ENCODE results near the gene CEP57L1. TPM values are rescaled to one million over a fixed set of nuclear protein-coding genes. Genes with fewer than 3 reads are reported as not detected.

CEP57L1 gene
- polyA plus RNA-seq, 2 donors: 3.1 to 4.8 TPM

DNA sequence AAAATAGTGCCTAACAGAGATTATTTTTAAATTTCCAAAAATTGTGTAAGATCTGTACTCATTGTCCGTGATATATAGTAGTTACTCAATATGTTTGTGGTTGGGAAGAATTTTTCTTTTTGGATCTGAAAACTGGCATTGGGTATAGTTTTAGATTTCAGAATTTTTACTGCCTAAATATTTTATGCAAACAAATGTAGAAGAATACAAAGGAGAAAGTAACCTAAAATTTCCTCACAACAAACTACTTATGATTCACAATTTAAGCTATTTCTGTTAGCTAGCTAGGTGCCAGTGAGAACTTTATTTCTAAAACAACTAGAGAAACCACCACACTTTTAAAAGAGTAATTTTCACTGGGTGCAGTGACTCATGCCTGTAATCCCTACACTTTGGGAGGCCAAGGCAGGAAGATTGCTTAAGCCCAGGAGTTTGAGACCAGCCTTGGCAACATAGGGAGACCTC, 39.5 kb upstream of the CEP57L1 start:
- 80 to 94% methylated on average over 1 of the region's 1 CpG for WGBS, 2 donors
- Histone ChIP-seq H3K27me3 (ENCODE audit: control insufficient read depth in 1 of 2, insufficient read depth in 2 of 2, low read length in 2 of 2) (no peaks in the 10 kb centered on the region), H3K9me3 (ENCODE audit: control insufficient read depth in 2 of 2, insufficient read depth in 1 of 2, low read depth in 1 of 2, low read length in 1 of 2) (no peaks in the 10 kb centered on the region), H3K36me3 (ENCODE audit: control insufficient read depth in 2 of 2, insufficient read depth in 2 of 2, low read length in 1 of 2) (no peaks in the 10 kb centered on the region), H3K4me3 (ENCODE audit: low read depth in 1 of 2, low read length in 2 of 2) (no peak overlapping the region), H3K27ac (ENCODE audit: low read depth in 2 of 2, low read length in 1 of 2) (no peak overlapping the region), H3K4me1 (ENCODE audit: control insufficient read depth in 2 of 2, insufficient read depth in 2 of 2, low read length in 1 of 2) (no peaks in the 10 kb centered on the region)

DNA sequence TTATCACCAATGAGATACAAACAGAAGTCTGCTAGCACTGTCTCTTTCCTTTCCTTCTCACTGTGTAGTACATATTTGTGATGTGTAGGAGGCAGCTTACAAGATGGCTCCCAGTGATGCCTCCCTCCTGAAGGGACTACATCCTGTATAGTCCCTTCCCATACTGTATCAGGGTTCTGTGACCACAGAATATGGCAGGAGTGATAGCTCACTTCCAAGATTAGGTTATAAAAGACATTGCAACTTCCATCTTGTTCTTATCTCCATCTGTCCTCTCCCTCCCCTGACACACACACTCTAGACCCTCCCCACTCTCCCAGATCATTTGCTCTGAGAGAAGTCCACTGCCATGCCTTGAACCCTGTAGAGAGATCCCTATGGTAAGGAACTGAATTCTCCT, 38.6 kb upstream of the CEP57L1 start:
- Histone ChIP-seq H3K36me3 (ENCODE audit: control insufficient read depth in 2 of 2, insufficient read depth in 2 of 2, low read length in 1 of 2) (no peaks in the 10 kb centered on the region), H3K4me3 (ENCODE audit: low read depth in 1 of 2, low read length in 2 of 2) (no peak overlapping the region), H3K4me1 (ENCODE audit: control insufficient read depth in 2 of 2, insufficient read depth in 2 of 2, low read length in 1 of 2) (no peaks in the 10 kb centered on the region), H3K27me3 (ENCODE audit: control insufficient read depth in 1 of 2, insufficient read depth in 2 of 2, low read length in 2 of 2) (no peaks in the 10 kb centered on the region), H3K27ac (ENCODE audit: low read depth in 2 of 2, low read length in 1 of 2) (no peak overlapping the region), H3K9me3 (ENCODE audit: control insufficient read depth in 2 of 2, insufficient read depth in 1 of 2, low read depth in 1 of 2, low read length in 1 of 2) (no peaks in the 10 kb centered on the region)

DNA sequence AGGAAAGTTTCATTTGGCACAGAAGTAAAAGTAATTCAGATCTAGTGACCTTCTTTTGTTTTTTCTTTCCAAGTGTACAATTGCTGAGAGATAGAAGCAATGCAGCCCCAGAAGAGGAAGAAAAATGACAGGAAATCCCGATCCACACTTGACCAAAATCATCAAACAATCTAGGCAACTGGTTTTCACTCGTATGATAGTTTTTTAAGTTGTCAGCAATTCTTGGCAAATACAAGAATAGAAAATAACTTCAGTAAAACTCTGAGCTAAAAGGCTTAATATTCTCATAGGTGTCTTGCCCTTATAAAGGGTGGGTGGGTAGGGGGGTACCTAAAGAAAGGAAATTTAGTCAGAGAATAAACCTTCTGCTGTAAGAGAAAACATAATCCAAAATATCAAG, 36.7 kb upstream of the CEP57L1 start:
- WGBS, 2 donors: 57 to 63% methylated on average over 2 of the region's 2 CpGs
- Histone ChIP-seq H3K4me1 (ENCODE audit: control insufficient read depth in 2 of 2, insufficient read depth in 2 of 2, low read length in 1 of 2) (no peaks in the 10 kb centered on the region), H3K27ac (ENCODE audit: low read depth in 2 of 2, low read length in 1 of 2) (no peak overlapping the region), H3K36me3 (ENCODE audit: control insufficient read depth in 2 of 2, insufficient read depth in 2 of 2, low read length in 1 of 2) (no peaks in the 10 kb centered on the region), H3K4me3 (ENCODE audit: low read depth in 1 of 2, low read length in 2 of 2) (no peak overlapping the region), H3K27me3 (ENCODE audit: control insufficient read depth in 1 of 2, insufficient read depth in 2 of 2, low read length in 2 of 2) (no peaks in the 10 kb centered on the region), H3K9me3 (ENCODE audit: control insufficient read depth in 2 of 2, insufficient read depth in 1 of 2, low read depth in 1 of 2, low read length in 1 of 2) (no peaks in the 10 kb centered on the region)

DNA sequence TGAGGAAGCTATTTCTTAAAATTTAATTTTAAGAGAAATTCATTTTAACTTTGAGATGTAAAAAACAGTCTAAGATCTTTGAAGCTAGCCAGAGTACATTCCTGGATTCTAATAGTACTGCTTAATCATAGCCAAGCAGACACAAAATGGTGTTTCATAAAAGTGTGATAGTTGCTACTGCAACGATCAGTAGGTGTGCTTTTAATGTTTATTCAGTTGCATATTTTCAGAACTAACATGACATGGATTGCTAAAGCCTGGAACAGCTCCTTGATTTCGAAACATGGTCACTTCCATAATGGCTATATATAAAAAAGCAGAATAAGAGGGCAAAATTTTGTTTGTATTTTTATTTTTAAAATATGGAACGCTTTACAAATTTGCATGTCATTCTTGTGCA, 36.2 kb upstream of the CEP57L1 start:
- 52 to 64% methylated on average over 3 of the region's 3 CpGs for WGBS, 2 donors
- H3K27me3 ChIP-seq (ENCODE audit: control insufficient read depth in 1 of 2, insufficient read depth in 2 of 2, low read length in 2 of 2): no peaks in the 10 kb centered on the region
- no peaks in the 10 kb centered on the region for H3K4me1 ChIP-seq (ENCODE audit: control insufficient read depth in 2 of 2, insufficient read depth in 2 of 2, low read length in 1 of 2)
- no peaks in the 10 kb centered on the region for H3K9me3 ChIP-seq (ENCODE audit: control insufficient read depth in 2 of 2, insufficient read depth in 1 of 2, low read depth in 1 of 2, low read length in 1 of 2)
- no peak overlapping the region for H3K27ac ChIP-seq (ENCODE audit: low read depth in 2 of 2, low read length in 1 of 2)
- H3K36me3 ChIP-seq (ENCODE audit: control insufficient read depth in 2 of 2, insufficient read depth in 2 of 2, low read length in 1 of 2): no peaks in the 10 kb centered on the region
- no peak overlapping the region for H3K4me3 ChIP-seq (ENCODE audit: low read depth in 1 of 2, low read length in 2 of 2)

DNA sequence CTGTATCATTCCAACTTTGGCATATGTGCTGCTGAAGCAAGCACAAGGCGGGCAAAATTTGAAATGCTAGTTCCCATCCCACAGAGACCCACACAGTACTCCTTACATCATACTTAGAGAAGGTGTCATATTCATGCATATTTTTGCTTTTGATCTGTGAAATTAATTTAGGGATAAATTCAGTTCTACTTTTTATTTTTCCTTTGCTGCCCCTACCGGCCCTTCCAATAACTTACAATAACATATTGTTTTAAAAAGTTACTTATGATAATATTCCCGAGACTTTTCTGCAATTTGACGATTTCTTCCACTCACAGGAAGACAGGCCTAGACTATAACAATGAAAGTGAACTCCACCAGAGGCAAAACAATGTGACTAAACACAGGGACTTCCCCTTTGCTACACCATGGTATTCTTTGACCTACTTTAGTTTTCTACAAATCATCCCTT, 35.7 kb upstream of the CEP57L1 start:
- no peak overlapping the region for H3K4me3 ChIP-seq (ENCODE audit: low read depth in 1 of 2, low read length in 2 of 2)
- H3K4me1 ChIP-seq (ENCODE audit: control insufficient read depth in 2 of 2, insufficient read depth in 2 of 2, low read length in 1 of 2): no peaks in the 10 kb centered on the region
- no peaks in the 10 kb centered on the region for H3K9me3 ChIP-seq (ENCODE audit: control insufficient read depth in 2 of 2, insufficient read depth in 1 of 2, low read depth in 1 of 2, low read length in 1 of 2)
- no peak overlapping the region for H3K27ac ChIP-seq (ENCODE audit: low read depth in 2 of 2, low read length in 1 of 2)
- no peaks in the 10 kb centered on the region for H3K27me3 ChIP-seq (ENCODE audit: control insufficient read depth in 1 of 2, insufficient read depth in 2 of 2, low read length in 2 of 2)
- H3K36me3 ChIP-seq (ENCODE audit: control insufficient read depth in 2 of 2, insufficient read depth in 2 of 2, low read length in 1 of 2): no peaks in the 10 kb centered on the region
- 45 to 46% methylated on average over 4 of the region's 4 CpGs for WGBS, 2 donors

DNA sequence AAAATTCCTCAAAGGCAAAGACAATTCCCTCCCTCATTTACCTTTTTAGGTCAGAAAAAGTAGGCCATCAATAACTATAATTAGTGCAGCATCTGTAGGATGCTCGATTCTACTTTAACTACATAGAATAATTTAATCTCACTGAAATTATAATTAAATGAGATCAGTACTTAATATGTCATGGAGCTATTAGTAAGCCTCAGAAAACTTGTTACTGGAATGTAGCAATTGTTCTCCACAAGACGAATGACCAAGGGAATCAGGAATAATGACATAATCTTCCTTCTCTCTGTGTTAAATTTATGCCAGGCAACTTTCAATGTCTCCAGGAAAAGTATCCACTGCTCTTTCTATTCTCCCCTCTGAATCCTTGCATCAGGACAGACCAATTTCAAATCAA, 34.7 kb upstream of the CEP57L1 start:
- Histone ChIP-seq H3K27me3 (ENCODE audit: control insufficient read depth in 1 of 2, insufficient read depth in 2 of 2, low read length in 2 of 2) (no peaks in the 10 kb centered on the region), H3K36me3 (ENCODE audit: control insufficient read depth in 2 of 2, insufficient read depth in 2 of 2, low read length in 1 of 2) (no peaks in the 10 kb centered on the region), H3K9me3 (ENCODE audit: control insufficient read depth in 2 of 2, insufficient read depth in 1 of 2, low read depth in 1 of 2, low read length in 1 of 2) (no peaks in the 10 kb centered on the region), H3K27ac (ENCODE audit: low read depth in 2 of 2, low read length in 1 of 2) (no peak overlapping the region), H3K4me1 (ENCODE audit: control insufficient read depth in 2 of 2, insufficient read depth in 2 of 2, low read length in 1 of 2) (no peaks in the 10 kb centered on the region), H3K4me3 (ENCODE audit: low read depth in 1 of 2, low read length in 2 of 2) (no peak overlapping the region)
- 59 to 62% methylated on average over 2 of the region's 2 CpGs for WGBS, 2 donors

DNA sequence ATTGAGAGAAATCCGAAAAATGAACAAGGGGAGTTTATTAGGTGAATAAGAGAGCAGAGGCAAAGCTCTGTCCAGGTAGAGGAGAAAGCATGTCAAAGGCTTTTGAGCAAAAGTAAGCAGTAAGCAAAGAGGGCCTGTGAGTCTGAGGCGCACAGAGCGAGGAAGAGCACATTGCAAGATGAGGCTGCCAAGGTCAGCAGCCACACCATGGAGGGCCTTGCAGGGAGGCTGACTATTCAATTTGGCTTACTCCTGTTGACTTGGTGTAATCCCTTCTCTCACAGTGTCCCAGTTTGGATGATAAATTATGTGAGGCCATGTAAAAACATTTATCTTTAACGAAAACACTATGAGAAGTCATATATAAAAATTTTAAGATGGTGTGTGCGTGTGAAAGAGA, 33.1 kb upstream of the CEP57L1 start:
- no peak overlapping the region for H3K27ac ChIP-seq (ENCODE audit: low read depth in 2 of 2, low read length in 1 of 2)
- H3K36me3 ChIP-seq (ENCODE audit: control insufficient read depth in 2 of 2, insufficient read depth in 2 of 2, low read length in 1 of 2): no peaks in the 10 kb centered on the region
- 81 to 90% methylated on average over 5 of the region's 5 CpGs for WGBS, 2 donors
- H3K9me3 ChIP-seq (ENCODE audit: control insufficient read depth in 2 of 2, insufficient read depth in 1 of 2, low read depth in 1 of 2, low read length in 1 of 2): no peaks in the 10 kb centered on the region
- H3K4me1 ChIP-seq (ENCODE audit: control insufficient read depth in 2 of 2, insufficient read depth in 2 of 2, low read length in 1 of 2): no peaks in the 10 kb centered on the region
- no peak overlapping the region for H3K4me3 ChIP-seq (ENCODE audit: low read depth in 1 of 2, low read length in 2 of 2)
- no peaks in the 10 kb centered on the region for H3K27me3 ChIP-seq (ENCODE audit: control insufficient read depth in 1 of 2, insufficient read depth in 2 of 2, low read length in 2 of 2)

DNA sequence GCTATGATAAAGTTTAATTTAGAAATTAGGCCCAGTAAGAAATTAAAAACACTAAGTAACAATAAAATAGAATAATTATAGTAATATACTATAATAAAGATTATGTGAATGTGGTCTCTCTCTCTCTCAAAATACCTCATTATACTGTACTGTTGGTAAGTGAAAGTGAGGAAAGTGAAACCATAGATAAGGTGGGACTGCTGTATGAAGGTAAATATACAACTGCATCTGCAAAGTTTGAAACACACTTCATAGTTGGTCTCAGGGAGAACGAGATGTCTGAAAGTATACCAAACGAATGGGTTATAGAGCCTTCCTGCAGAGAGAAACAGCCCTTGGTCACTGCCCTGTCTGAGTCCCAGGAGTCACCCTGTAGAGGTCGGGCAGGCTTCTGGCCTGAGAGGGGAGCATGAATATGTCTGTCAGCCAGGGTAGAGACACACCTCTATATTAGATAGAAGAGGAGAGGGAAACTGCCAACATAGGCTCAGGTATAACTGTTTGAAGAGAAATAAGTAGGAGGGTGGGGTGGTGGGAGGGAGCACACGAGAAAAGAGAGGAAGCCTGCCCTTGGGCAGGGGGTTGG, 32.4 kb upstream of the CEP57L1 start:
- H3K36me3 ChIP-seq (ENCODE audit: control insufficient read depth in 2 of 2, insufficient read depth in 2 of 2, low read length in 1 of 2): no peaks in the 10 kb centered on the region
- H3K9me3 ChIP-seq (ENCODE audit: control insufficient read depth in 2 of 2, insufficient read depth in 1 of 2, low read depth in 1 of 2, low read length in 1 of 2): no peaks in the 10 kb centered on the region
- H3K27ac ChIP-seq (ENCODE audit: low read depth in 2 of 2, low read length in 1 of 2): no peak overlapping the region
- 85 to 92% methylated on average over 4 of the region's 4 CpGs for WGBS, 2 donors
- H3K4me1 ChIP-seq (ENCODE audit: control insufficient read depth in 2 of 2, insufficient read depth in 2 of 2, low read length in 1 of 2): no peaks in the 10 kb centered on the region
- H3K4me3 ChIP-seq (ENCODE audit: low read depth in 1 of 2, low read length in 2 of 2): no peak overlapping the region
- H3K27me3 ChIP-seq (ENCODE audit: control insufficient read depth in 1 of 2, insufficient read depth in 2 of 2, low read length in 2 of 2): no peaks in the 10 kb centered on the region

DNA sequence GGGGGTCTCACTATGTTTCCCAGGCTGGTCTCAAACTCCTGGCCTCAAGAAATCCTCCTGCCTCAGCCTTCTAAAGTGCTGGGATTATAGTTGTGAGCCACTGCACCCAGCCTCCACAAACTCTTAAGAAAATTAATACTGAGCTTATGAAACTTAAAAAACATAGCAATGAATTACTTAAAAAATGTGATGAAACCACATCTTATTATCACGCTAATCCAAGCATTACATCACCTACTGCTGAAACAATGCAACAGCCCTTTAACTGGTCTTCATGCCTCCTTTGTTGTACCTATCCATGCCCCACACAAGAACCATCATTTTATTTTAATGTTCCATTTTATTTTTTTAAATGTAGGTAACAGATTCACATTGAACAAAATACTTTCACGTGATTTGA, 25.6 kb upstream of the CEP57L1 start:
- Histone ChIP-seq H3K27me3 (ENCODE audit: control insufficient read depth in 1 of 2, insufficient read depth in 2 of 2, low read length in 2 of 2) (no peaks in the 10 kb centered on the region), H3K27ac (ENCODE audit: low read depth in 2 of 2, low read length in 1 of 2) (no peak overlapping the region), H3K4me3 (ENCODE audit: low read depth in 1 of 2, low read length in 2 of 2) (no peak overlapping the region), H3K36me3 (ENCODE audit: control insufficient read depth in 2 of 2, insufficient read depth in 2 of 2, low read length in 1 of 2) (no peaks in the 10 kb centered on the region), H3K9me3 (ENCODE audit: control insufficient read depth in 2 of 2, insufficient read depth in 1 of 2, low read depth in 1 of 2, low read length in 1 of 2) (no peaks in the 10 kb centered on the region), H3K4me1 (ENCODE audit: control insufficient read depth in 2 of 2, insufficient read depth in 2 of 2, low read length in 1 of 2) (no peaks in the 10 kb centered on the region)
- 85 to 86% methylated on average over 2 of the region's 2 CpGs for WGBS, 2 donors

DNA sequence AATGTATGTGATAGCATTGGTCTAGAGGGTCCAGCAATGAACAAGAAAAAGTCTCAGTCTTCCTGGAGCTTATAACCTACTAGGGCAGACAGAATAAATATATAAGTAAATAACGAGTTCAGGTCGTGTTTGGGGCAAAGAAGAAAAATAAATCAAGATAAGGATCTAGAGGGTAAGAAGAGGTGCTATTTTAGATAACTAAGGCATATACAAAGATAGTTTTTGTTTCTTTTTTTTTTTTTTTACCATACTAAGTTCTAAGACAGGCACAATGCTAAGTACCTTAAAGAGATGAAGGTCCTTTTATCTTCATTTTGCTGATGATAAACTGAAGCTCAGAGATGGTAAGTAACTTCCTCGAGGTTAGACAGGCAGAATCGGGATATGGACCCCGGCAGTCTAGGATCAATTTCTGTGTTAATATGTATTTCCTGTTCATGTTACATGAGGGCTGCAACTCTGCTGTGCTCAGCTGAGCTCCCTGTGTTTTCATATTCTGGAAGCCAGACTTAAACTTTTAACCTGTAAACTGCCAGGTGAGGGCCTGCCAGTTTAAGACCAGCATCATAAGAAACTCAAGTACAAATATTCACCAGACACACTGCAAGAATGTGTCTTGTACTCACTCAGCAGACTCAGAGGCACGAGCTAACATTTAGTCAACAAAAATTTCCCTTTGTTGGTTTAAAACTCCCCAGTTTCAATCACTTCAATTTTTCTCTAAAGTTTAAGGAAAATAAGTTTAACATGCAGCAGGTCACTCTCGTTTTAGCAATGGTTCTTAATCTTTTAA, 24.0 kb upstream of the CEP57L1 start:
- Histone ChIP-seq H3K36me3 (ENCODE audit: control insufficient read depth in 2 of 2, insufficient read depth in 2 of 2, low read length in 1 of 2) (no peaks in the 10 kb centered on the region), H3K9me3 (ENCODE audit: control insufficient read depth in 2 of 2, insufficient read depth in 1 of 2, low read depth in 1 of 2, low read length in 1 of 2) (no peaks in the 10 kb centered on the region), H3K4me1 (ENCODE audit: control insufficient read depth in 2 of 2, insufficient read depth in 2 of 2, low read length in 1 of 2) (no peaks in the 10 kb centered on the region), H3K27ac (ENCODE audit: low read depth in 2 of 2, low read length in 1 of 2) (no peak overlapping the region), H3K4me3 (ENCODE audit: low read depth in 1 of 2, low read length in 2 of 2) (no peak overlapping the region), H3K27me3 (ENCODE audit: control insufficient read depth in 1 of 2, insufficient read depth in 2 of 2, low read length in 2 of 2) (no peaks in the 10 kb centered on the region)
- WGBS, 2 donors: 50 to 60% methylated on average over 7 of the region's 7 CpGs
